Esophagus (tissue), 2 donors: ENCODE measurements around the gene FBXO10. TPM values are rescaled to one million over a fixed set of nuclear protein-coding genes. Genes with fewer than 3 reads are reported as not detected.

Experiments
- H3K27ac ChIP-seq, 2 donors: one replicate each; pipeline ENCODE4 v1.5.1; 2013; ENCODE audit warnings: low read depth in 2 of 2, mild to moderate bottlenecking in 2 of 2, inconsistent platforms in 1 of 2, low read length in 1 of 2, moderate library complexity in 1 of 2
- H3K27me3 ChIP-seq, 2 donors: one replicate each; pipeline ENCODE4 v1.6.1; 2013; ENCODE audit warnings: low read length in 2 of 2, control low read depth in 1 of 2, mild to moderate bottlenecking in 1 of 2; ENCODE audit not compliant: insufficient read depth in 2 of 2, control insufficient read depth in 1 of 2
- H3K36me3 ChIP-seq, 2 donors: one replicate each; pipeline ENCODE4 v1.6.1; 2013; ENCODE audit warnings: low read length in 1 of 2; ENCODE audit not compliant: control insufficient read depth in 2 of 2, insufficient read depth in 2 of 2
- H3K4me1 ChIP-seq, 2 donors: one replicate each; pipeline ENCODE4 v1.6.1; 2013; ENCODE audit warnings: low read length in 1 of 2; ENCODE audit not compliant: control insufficient read depth in 2 of 2, insufficient read depth in 2 of 2
- H3K4me3 ChIP-seq, 2 donors: one replicate each; pipeline ENCODE4 v1.5.1; 2013; ENCODE audit warnings: low read length in 2 of 2, mild to moderate bottlenecking in 2 of 2, low read depth in 1 of 2, moderate library complexity in 1 of 2
- H3K9me3 ChIP-seq, 2 donors: one replicate each; pipeline ENCODE4 v1.6.1; 2013; ENCODE audit warnings: mild to moderate bottlenecking in 2 of 2, low read depth in 1 of 2, low read length in 1 of 2, moderate library complexity in 1 of 2; ENCODE audit not compliant: control insufficient read depth in 2 of 2, insufficient read depth in 1 of 2
- WGBS, 2 donors: extraction: QIAGEN DNeasy Blood & Tissue Kit; methylation state at CpG; one replicate each; pipeline ENCODE4 v1.1.7; 2013; 5-methylcytosine and 5-hydroxymethylcytosine counted together
- polyA plus RNA-seq, 2 donors: library from polyadenylated mRNA; stranded (reverse); fragments of 200-250 nt; gene quantifications; one replicate each; pipeline ENCODE4 v1.2.3, GENCODE V29; 2013
- donor health status: healthy with polysubstance abuse.
- donor health status: Bipolar disorder and iron deficiency.

FBXO10 gene
- polyA plus RNA-seq, 2 donors = 2.1 to 3.0 TPM

DNA sequence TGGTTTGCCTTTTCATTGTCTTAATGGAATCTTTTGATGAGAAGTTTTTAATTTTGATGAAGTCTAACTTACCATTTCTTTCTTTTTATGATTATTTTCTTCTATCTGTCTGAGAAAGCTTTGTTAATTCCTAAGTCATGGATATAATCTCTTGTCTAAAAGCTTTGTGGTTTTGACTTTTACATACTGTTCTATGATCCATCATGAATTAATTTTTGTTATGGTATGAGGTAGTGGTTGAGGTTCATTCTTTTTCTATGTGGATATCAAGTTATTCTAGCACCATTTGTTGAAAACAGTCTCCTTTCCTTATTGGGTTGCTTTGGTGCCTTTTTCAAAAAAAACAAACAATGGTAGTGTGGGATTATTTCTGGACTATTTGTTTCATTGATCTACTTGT, 20.4 kb downstream of the FBXO10 start:
- Histone ChIP-seq H3K27ac (no peak overlapping the region), H3K4me1 (no peaks in the 10 kb centered on the region), H3K4me3 (no peak overlapping the region), H3K27me3 (no peaks in the 10 kb centered on the region), H3K36me3 (no peaks in the 10 kb centered on the region), H3K9me3 (no peaks in the 10 kb centered on the region)

- no peaks in the 10 kb centered on the region for H3K36me3 ChIP-seq
- WGBS, 2 donors = 92 to 94% methylated on average over 3 of the region's 3 CpGs
- H3K27ac ChIP-seq = no peak overlapping the region
- no peak overlapping the region for H3K4me3 ChIP-seq
- H3K27me3 ChIP-seq = no peaks in the 10 kb centered on the region
- no peaks in the 10 kb centered on the region for H3K4me1 ChIP-seq
- no peaks in the 10 kb centered on the region for H3K9me3 ChIP-seq
Observed at GRCh38 chr9:37554318-37554717, 21.9 kb downstream of the FBXO10 start.

DNA sequence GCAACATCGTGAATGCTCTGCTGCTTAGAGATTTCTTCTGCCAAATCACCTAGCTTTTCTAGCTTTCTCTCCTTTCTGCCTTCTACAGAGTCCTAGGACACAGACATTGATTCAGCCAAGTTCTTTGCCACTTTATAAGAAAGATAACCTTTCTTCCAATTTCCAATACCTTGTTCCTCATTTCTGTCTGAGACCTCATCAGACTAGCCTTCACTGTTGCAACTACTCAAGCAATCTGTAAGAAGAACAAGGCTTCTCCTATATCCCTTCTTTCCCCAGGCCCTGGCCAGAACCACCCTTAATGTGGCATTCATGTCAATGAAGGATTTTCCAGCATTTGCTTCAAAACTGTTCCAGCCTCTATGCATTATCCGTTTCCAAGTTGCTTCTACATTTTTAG, 24.3 kb downstream of the FBXO10 start:
- WGBS, 2 donors = 93 to 94% methylated on average over 2 of the region's 2 CpGs
- no peak overlapping the region for H3K4me3 ChIP-seq

DNA sequence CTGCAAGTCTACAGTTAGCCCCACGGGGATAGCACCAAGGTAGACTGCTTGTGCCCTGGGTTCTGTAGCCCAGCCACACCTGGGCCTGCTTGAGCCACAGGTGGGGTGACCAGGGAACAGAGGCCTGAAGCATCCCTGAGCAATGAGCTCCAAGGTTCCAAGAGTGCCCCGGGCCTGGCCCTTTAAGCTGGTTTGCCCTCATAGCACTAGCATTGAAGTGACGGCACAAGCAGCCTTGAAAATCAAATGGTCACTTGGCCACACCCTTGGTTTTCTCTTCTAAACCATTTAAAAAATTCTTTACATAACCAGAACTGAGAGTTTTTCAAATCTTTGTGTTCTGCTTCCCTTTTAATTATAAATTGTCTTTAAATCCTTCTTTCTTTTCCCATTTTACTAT, 24.7 kb downstream of the FBXO10 start:
- Histone ChIP-seq H3K27ac (no peak overlapping the region), H3K9me3 (no peaks in the 10 kb centered on the region), H3K36me3 (no peaks in the 10 kb centered on the region), H3K27me3 (no peaks in the 10 kb centered on the region), H3K4me3 (no peak overlapping the region), H3K4me1 (no peaks in the 10 kb centered on the region)
- 81 to 90% methylated on average over 3 of the region's 3 CpGs for WGBS, 2 donors

More for the DNA sequence above, 24.3 kb downstream of the FBXO10 start:
- H3K27me3 ChIP-seq = no peaks in the 10 kb centered on the region
- H3K36me3 ChIP-seq = no peaks in the 10 kb centered on the region
- H3K9me3 ChIP-seq = no peaks in the 10 kb centered on the region
- H3K4me1 ChIP-seq = no peaks in the 10 kb centered on the region
- no peak overlapping the region for H3K27ac ChIP-seq

GRCh38 chr9:37550781-37551180, 25.4 kb downstream of the FBXO10 start:
- no peaks in the 10 kb centered on the region for H3K36me3 ChIP-seq
- 87 to 90% methylated on average over 1 of the region's 1 CpG for WGBS, 2 donors
- H3K4me1 ChIP-seq = no peaks in the 10 kb centered on the region
- H3K4me3 ChIP-seq = no peak overlapping the region
- no peak overlapping the region for H3K27ac ChIP-seq
- no peaks in the 10 kb centered on the region for H3K27me3 ChIP-seq
- no peaks in the 10 kb centered on the region for H3K9me3 ChIP-seq

GRCh38 chr9:37549527-37549926, 26.7 kb downstream of the FBXO10 start:
- Histone ChIP-seq H3K36me3 (no peaks in the 10 kb centered on the region), H3K4me1 (no peaks in the 10 kb centered on the region), H3K27me3 (no peaks in the 10 kb centered on the region), H3K9me3 (no peaks in the 10 kb centered on the region), H3K4me3 (no peak overlapping the region), H3K27ac (no peak overlapping the region)

DNA sequence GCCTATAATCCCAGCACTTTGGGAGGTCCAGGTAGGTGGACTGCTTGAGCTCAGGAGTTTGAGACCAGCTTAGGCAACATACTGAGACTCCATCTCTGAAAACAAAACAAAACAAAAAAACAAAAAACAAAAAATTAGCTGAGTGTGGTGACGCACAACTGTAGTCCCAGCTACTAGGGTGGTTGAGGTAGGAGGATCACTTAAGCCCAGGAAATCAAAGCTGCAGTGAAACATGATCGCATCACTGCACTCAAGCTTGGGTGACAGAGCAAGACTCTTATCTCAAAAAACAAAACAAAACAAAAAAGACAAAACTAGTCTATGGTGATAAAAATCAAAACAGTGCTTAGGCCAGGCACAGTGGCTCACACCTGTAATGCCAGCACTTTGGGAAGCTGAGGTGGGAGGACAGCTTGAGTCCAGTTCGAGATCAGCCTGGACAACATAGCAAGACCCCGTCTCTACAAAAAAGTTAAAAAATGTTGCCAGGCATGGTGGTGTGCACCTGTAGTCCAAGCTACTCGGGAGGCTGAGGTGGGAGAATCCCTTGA, 28.8 kb downstream of the FBXO10 start:
- Histone ChIP-seq H3K4me3 (no peak overlapping the region), H3K9me3 (no peaks in the 10 kb centered on the region), H3K4me1 (no peaks in the 10 kb centered on the region), H3K27ac (no peak overlapping the region), H3K36me3 (no peaks in the 10 kb centered on the region), H3K27me3 (no peaks in the 10 kb centered on the region)
- 96 to 97% methylated on average over 5 of the region's 5 CpGs for WGBS, 2 donors

DNA sequence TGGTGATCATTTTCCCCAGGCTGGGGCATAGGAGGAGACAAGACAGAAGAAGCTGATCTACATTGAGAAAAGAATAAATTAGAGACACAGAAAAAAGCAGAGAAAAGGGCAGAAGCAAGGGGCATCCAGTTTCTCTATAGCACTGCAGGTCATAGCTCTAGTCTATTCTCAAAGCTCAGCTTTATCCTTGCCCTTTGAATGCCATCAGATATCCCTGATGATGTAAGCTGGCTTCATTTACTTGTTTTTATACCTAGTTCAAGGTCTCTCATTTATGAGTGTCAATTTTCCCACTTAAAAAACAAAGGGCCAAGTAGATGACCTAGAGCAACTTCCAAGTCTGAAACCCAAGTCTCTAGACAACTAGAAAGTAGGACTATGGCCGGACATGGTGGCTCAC, 32.7 kb downstream of the FBXO10 start:
- H3K9me3 ChIP-seq = no peaks in the 10 kb centered on the region
- H3K4me3 ChIP-seq = no peak overlapping the region
- no peak overlapping the region for H3K27ac ChIP-seq
- peaks cover 0 to 7% of the 10 kb centered on the region in 2 donors for H3K4me1 ChIP-seq
- no peaks in the 10 kb centered on the region for H3K27me3 ChIP-seq
- no peaks in the 10 kb centered on the region for H3K36me3 ChIP-seq
- WGBS, 2 donors = 95 to 100% methylated on average over 1 of the region's 1 CpG

DNA sequence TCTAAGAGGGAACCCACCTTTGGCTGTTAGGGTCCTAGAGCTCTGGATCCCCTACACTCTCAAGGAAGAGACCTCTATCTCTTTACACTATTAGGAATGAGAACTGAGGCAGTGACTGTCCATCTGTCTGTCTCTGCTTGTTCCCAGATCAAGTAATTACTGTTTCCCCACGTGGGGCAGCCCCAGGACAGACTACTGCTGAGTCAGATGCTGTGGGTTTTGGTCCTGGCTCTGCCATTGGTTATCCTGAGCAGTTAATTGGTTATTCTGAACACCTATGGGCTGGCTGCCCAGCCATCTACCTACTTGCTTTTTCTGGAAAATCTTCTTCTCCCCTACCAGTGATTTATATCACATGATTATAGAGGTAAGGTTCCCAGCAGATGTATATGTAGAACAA, 33.3 kb downstream of the FBXO10 start:
- Histone ChIP-seq H3K4me3 (no peak overlapping the region), H3K36me3 (no peaks in the 10 kb centered on the region), H3K27me3 (no peaks in the 10 kb centered on the region), H3K9me3 (no peaks in the 10 kb centered on the region), H3K27ac (no peak overlapping the region), H3K4me1 (peaks cover 0 to 7% of the 10 kb centered on the region in 2 donors)
- 28 to 40% methylated on average over 1 of the region's 1 CpG for WGBS, 2 donors

DNA sequence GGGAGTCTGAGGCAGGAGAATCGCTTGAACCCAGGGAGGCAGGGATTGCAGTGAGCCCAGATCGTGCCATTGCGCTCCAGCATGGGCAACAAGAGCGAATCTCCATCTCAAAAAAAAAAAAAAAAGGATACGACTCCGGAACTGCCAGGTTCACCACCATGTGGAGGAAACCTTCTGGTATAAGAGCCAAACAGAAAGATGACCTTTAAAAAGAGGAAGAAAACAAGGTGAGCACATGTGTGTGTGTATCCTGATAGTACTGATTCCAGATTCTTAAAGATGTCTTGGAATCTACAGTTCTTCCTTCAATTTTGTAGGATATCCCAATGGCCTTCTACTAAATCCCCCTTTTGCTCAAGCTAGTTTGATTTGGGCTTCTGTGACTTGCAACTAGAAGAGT, 33.7 kb downstream of the FBXO10 start:
- H3K9me3 ChIP-seq = no peaks in the 10 kb centered on the region
- WGBS, 2 donors = 97 to 100% methylated on average over 6 of the region's 6 CpGs
- peaks cover 0 to under 1% of the 10 kb centered on the region in 2 donors for H3K36me3 ChIP-seq
- H3K4me3 ChIP-seq = no peak overlapping the region
- H3K27me3 ChIP-seq = no peaks in the 10 kb centered on the region
- peaks cover 0 to 7% of the 10 kb centered on the region in 2 donors for H3K4me1 ChIP-seq
- no peak overlapping the region for H3K27ac ChIP-seq
